HG02759 (cell line): Measurements from ENCODE around the gene PDAP1.
A peak's percentile ranks its signal among the peaks of the same experiment; 100 is the strongest.
"Not testable (repeated sequence)": the region's sequence is repeated elsewhere in the genome, so short reads cannot be mapped to it uniquely, and the experiment has no call there.

ENCODE experiments used
- ATAC-seq: cut with Tn5 transposase; IDR thresholded peaks from one replicate; pipeline ENCODE4 v1.9.1; 2021; ENCODE audit warnings: mild to moderate bottlenecking, moderate library complexity; ENCODE audit not compliant: unreplicated experiment

Gene PDAP1

DNA sequence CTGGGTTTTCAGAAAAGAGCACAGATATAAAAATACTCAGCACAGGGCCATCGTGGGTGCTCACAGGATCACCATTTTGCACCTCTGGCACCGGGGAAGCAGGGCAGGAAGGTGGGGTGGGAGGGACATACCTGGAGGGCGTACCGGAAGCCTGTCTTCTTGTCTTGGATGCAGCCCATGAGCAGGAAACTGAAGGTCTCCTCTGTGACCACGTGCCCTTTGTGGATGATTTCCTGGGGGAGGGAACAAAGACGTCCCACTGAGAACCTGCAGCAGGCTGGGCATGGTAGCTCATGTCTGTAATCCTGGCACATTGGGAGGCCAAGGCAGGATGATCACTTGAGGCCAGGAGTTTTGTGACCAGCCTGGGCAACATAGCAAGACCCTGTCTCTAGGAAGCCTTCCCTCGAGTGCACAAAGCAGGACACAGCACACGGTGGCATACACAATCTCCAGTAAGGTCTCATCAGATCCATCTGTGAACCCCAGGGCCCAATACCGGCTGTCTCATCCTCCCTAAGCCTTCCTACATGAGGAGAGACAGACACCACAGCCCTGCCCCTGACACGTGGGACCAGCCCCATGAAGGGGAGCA lies 20.7 kb upstream of the PDAP1 start:
- ATAC-seq = no peak

DNA sequence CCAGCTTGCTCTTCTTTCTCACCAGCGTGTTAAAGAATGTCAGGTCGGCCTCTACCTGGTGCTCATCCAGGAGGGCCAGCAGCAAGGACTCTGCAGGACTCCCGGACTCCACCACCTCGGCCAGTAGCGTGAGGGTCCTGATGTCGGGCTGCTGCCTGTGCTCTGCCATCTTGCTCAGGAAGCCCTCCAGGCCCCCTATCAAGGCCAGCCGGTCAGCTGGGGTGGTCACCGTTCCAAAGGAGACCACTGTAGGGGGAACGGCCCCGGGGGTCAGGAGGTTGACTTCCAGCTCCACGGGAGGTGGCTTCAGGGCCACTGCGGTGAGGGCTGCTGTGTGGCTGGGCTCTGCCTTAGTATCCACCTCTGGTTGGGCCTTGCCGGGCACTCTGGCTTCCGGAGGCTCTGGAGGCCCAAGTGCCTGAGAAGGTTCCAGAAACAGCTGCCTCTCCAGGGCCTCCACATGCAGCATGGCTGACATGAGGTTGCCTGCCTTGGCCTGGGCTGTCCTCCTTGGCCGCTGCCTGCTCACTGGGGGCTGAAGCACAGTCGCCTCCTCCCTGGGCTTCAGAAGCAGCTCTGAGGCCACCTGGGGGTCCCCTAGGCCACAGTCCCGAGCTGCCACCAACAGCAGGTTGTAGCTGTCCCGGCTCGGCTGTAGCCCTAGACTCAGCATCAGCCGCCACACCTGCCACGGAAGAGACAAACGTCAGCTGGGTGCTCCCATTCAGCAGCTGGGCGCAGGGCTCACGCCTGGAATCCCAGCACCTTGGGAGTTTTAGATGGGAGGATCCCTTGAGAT lies 16.7 kb upstream of the PDAP1 start:
- ATAC-seq = no peak

DNA sequence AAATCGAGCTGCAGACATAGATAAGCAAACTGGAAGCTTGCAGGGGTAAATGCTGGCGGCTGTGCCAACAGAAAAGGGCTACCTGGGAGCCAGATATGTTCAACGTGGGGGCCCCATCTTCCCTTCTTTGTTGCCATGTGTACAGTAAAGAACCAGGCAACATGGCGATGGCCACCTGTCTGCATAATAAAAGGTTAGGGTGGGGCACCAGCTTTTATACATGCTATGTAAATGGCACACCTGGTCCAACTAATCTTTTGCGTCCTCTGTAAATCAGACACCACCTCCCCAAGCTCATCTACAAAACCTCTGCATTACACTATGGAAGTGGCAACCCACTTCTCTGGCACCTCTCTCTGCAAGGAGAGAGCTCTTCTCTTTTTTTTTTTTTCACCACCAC lies 14.2 kb upstream of the PDAP1 start:
- ATAC-seq = no peak

DNA sequence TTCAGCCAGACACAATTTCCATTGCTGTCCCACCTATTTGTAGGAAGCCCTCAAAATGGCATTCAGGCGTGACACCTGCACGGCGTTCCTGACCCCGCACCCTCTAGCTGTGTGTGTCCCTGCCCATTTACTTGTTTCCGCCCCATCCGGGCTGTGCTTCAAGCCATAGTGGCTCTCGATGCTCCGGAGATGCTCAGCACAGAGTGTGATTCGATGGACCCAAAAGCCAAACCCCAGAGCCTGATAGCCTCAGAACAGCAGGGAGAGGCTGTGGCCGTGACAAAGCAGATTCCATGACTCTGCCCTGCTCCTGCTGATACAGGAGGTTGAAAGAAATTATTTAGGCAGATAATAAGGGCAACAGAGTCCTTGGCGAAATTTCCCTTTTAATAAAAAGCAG lies 13.8 kb upstream of the PDAP1 start:
- no peak for ATAC-seq

DNA sequence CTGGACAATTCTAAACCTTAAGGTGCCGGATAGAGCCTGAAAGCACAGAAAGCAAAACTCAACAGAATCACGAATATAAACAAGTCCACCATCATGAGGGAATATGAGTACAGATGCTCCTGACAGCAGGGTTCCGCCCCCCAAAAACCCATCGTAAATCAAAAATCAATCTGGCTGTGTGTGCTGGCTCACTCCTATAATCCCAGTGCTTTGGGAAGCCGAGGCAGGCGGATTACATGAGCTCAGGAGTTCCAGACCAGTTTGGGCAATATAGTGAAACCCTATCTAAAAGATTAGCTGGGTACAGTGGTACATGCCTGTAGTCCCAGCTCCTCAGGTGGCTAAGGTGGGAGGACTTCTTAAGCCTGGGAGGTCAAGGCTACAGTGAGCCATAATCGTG lies 12.6 kb upstream of the PDAP1 start:
- no peak for ATAC-seq

DNA sequence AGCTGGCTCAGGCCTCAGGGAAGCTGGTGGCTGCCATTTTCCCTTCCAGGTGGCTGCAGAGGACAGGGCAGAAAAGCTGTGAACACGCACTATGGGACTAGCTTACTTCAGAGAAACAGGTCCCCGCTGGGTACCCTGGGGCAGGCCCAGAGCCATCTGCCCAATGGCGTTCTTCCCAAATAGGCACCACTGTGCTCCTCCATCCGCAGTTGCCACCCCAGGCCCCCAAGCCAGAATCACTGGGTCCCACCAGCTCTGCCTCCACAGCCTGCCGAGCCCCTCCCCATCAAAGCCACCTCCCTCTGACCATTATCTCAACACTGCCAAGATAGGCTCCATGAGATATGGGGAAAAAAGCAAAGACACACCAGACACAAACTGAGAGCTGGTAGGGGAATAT lies 11.8 kb upstream of the PDAP1 start:
- no peak for ATAC-seq

DNA sequence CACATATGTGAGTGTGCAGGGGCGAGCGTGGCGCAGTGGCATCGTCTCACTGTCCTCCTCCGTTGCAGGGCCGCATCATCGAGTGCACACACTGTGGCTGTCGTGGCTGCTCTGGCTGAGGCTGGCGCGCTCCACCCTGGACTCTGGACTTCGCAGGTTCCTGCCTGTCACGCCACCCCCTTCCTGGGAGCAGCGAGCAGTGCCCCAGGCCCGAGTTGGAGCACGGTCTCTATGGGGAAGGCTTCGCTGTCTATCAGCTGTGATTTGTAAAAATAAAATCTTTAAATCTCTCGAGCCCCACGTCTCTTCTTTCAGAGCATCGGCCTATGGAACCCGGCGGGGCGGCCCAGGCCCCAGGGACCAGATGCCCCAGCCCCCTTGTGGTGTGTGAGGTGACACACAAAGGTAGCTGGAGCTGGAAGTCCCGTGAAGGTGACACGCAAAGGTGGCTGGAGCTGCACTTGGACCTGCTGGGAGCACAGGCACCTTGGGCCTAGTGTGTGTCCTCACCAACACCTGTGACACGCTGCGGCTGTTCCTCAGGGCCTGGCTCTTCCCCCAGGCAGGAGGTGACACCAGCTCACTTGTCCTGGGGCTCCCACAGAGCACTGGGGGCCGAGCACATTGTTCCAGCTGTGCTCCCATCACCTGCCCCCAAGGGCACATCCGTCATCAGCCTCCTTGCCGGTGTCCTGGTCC lies 11.1 kb upstream of the PDAP1 start:
- ATAC-seq = no peak

DNA sequence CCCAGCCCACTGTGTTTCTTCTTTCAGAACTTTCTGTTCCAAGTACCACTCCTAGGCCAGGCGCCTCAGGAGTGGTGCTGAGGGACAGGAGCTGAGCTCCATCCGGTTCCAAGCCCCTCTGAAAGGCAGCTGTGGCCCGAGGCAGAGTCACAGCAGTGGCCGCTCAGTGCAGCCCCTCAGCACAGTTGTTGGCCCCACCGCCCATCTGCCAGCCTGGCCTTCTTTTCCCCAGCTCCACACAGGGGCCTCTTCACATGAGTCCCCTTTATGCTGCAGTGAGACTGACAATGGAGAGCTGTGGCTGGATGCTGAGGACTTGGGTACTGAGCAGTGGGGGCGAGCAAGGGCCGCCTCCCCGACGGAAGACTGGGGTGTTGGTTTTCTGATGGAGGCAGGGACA lies 9.9 kb upstream of the PDAP1 start:
- no peak for ATAC-seq

DNA sequence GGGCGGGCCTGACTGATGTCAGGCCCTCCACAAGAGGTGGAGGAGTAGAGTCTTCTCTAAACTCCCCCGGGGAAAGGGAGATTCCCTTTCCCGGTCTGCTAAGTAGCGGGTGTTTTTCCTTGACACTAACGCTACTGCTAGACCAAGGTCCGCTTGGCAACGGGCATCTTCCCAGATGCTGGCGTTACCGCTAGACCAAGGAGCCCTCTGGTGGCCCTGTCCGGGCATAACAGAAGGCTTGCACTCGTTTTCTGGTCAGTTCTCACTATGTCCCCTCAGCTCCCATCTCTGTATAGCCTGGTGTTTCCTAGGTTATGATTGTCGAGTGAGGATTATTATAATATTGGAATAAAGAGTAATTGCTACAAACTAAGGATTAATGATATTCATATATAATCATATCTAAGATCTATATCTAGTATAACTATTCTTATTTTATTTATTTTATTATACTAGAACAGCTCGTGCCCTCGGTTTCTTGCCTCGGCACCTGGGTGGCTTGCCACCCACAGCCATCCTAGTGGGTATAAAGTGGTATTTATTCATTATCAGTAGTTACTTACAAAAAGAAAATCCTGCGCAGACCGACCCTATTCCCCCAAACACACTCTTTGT lies 7.2 kb upstream of the PDAP1 start:
- not testable (repeated sequence) for ATAC-seq

DNA sequence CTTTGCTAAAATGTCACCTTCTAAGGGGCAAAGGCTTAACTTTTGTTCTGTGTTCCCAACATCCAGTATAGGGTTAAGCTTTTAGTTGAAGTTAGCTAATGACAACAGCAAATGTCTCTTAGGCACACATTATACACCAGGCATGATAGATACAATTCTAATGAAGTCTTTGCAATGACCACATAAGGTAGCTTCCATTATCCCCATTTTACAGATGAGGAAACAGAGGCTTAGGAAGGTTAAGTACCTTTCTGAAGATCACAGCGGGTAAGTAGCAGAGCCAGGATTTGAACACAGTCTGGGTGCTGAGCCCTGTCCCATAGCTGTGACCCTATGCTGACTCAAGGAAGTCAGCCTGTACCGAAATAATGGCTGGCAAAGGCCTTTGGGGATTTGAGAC lies 2.2 kb upstream of the PDAP1 start:
- no peak for ATAC-seq

DNA sequence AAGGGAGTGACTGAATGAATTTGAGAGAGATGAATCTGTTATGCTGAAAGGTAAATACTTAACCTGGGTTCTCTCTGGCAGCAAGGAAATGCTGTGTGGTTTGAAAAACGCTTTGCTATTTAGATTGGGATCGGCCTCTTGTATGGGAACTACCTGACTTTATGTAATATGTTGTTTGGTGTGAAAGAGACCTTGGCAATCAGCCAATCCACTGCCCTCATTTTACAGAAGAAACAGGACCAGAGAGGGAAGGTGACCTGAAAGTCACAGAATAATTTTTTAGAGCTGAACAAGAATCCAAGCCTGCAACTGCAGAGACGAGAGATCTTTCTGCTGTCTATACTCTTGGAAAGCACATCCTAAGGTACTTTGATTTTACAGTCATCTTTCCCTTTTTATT lies 1.4 kb upstream of the PDAP1 start:
- no peak for ATAC-seq

DNA sequence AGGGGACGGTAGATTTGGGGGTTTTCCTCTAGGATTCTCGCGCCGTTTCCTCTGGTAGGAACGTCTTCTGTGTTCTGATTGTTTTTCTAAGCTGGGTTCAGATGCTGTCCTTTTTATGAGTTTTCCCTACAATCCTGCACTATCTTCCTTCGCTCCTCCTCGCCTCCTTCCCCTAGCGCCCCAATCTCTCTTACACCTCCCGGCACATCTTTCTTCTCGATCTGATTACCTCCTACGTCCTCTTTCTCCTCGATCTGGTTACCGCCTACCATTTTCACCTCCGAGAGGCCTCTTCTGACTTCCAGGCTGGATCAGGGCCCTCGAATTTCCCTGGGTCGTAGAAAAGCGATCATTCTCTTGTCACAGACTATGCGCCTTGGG lies 785 bp upstream of the PDAP1 start:
- ATAC-seq = peak; percentile 3

DNA sequence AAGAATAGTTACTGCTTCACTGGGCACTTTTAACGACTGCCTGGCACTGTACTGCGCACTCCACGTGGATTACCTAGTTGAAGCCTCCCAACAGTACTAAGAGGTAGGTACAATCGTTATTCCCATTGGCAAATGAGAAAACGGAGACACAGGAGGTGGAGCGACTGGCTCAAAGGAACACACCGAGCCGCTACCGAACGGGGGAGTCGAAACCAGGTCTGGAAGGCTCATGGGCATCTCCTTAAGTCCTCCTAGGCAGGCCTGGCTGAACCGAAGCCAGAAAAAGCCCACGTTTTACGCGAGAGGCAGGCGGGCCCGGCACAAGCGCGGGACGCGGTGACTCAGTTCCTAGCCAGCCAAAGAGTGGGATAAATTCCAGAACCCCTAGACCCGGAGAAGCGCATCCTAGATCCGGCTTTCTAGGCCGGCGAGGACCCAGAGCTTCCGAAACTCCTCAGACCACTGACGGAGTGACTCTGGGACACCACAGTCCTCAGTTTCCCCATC lies 472 bp downstream of the PDAP1 start:
- no peak for ATAC-seq

DNA sequence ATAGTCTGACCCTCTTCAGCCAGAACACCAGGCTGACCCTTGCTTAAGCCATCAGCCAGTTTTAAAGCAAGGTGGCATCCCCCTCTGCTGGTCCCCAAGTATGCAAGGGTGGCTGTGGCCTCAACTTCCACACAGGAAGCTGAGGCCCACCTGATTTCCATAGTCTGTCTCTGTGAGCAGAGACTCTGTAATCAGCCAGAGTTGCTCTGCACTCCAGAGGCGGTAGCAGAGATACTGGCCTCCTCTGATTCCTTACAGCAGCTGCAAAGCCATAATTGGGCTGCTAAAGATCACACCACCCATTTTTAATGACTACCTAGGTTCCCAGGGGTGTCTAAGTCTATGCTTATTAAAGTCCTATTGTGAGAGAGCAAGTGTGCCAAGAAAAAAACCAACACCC lies 1.8 kb downstream of the PDAP1 start:
- ATAC-seq = no peak

DNA sequence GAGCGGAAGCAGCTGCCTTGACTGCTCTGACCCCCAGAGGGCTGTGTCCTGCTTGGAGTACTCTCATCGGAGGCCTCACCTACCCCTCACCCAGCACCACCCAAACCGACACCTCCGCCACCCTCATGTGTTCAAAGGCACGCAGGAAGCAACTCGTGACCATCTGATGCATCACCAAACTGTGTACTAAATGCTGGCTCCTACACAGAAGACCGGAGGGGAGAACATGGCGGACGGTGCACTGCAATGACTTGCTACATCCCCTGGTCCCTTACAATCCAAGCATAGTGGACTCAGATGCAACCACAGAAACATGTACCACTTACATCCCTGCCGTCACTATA lies 3.4 kb downstream of the PDAP1 start:
- ATAC-seq = no peak

DNA sequence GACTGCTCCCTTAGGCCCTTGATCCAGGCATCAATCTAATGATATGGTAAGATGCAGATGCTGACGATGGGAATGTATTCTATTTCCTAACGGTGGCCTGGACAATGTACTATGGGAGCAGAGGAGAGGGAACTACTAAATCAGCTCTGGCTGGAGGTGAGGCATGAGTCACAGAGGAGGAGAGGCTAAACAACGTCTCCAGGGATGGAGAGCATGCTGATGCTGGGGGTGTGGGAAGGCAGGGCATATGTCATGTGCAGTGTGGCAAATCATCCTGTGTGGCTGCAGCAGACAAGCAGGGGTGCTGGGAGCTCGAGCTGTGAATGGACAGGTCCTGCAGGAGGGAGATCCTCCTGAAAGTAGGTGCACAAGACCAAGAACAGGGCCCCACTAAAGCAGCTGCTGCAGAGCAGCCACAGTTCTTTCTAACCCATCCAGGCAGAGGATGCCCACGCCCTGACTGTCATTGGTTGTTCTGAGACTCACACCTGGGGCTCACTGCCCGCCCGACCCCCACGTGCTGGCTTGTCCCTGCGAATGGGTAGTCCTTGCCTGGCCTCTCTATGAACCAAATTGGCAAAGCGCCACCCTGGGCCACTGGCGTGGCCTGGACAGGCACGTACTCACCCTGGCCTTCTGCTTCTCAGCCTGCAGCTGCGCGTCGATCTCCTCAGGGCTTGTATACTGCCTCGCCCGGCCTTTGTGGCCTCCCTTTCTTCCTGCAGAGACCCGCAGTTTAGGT lies 4.0 kb downstream of the PDAP1 start:
- no peak for ATAC-seq

DNA sequence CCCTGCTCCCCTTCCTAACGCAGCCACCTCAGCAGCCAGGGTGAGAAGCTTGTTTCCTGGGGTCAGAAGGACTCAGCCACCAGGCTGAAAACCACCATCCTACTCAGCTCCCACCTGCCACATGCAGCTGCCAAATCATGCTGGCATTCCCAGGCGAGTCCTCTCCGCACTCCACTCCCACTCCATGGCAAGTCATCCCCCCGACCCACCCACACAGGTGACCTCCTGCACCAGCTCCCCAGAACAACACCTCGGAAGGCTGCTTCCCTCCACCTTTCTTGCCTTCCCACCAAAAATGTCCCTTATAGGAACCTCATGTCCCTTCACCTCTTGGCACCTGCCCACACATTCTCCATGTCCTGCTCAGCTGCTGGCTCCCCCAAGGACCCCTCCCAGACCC lies 4.6 kb downstream of the PDAP1 start:
- no peak for ATAC-seq

DNA sequence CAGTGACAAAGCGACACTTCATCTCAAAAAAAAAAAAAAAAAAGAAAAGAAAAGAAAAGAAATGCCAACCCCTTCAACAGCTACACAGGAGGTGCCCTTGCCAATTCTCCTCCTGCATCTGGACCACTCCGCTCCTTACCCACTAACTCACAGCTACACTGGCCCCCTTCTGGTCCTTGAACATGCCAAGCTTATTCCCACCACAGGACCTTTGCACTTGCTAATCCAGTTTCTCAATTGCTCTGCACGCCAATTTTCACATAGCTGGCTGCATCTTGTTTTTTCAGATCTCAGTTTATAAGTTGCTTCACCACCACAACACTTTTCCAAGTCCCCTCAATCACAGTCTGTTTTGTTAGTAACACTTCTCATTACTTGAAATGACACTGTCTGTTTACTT lies 5.5 kb downstream of the PDAP1 start:
- no peak for ATAC-seq

DNA sequence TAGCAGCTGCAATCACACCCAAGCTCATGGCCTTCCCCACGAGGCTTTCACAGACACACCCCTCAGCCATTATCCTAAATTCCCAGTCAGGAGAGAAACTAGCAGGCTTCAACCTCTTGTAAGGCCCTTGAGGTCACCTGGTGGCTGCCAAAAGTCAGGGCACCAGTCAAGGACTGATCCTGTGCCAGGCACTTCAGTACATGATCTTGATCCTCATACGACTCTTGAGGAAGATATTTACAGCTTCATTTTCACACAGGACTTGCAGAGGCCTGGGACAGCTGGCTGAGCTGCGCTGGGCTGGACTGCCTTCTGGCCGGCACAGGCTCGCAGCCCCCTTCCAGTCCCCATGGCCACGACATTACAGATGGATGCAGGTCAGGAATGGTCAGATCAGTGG lies 8.8 kb downstream of the PDAP1 start:
- ATAC-seq = no peak

DNA sequence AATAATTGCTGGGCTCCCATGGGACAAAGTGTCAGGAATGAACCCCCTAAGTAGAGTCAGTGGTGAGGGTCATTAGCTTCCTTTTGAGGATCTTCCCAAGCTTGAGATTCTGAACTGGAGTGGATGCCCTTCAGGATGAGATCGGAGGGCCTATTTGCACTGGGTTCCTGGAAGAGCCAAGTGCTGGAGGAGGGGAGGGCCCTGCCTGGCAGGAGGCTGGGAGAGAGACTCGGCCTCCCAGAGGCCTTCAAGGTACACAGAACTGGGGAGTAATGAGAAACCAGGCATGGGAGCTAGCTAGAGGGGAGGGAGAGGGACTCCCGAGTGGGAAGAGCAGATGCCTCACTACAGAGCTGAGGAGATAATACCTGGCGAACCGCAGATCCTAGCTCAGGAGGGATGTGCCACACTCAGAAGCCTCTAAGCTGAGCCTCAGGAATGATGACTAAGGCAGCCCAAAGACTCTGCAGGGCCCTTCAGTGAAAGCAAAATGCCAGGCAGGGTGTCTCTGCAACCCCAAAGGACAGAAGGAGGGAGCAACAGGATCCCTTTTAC lies 9.4 kb downstream of the PDAP1 start:
- ATAC-seq = no peak
